ENCODE results near the gene POLR2J.
"Not testable (repeated sequence)": the region's sequence is repeated elsewhere in the genome, so short reads cannot be mapped to it uniquely, and the experiment has no call there.

The POLR2J gene

GRCh38 chr7:102494473-102495149, 15.9 kb upstream of the POLR2J start:
- DNase-seq, result not testable (repeated sequence)

GRCh38 chr7:102494026-102494425, 15.3 kb upstream of the POLR2J start:
- not testable (repeated sequence) for DNase-seq

DNA sequence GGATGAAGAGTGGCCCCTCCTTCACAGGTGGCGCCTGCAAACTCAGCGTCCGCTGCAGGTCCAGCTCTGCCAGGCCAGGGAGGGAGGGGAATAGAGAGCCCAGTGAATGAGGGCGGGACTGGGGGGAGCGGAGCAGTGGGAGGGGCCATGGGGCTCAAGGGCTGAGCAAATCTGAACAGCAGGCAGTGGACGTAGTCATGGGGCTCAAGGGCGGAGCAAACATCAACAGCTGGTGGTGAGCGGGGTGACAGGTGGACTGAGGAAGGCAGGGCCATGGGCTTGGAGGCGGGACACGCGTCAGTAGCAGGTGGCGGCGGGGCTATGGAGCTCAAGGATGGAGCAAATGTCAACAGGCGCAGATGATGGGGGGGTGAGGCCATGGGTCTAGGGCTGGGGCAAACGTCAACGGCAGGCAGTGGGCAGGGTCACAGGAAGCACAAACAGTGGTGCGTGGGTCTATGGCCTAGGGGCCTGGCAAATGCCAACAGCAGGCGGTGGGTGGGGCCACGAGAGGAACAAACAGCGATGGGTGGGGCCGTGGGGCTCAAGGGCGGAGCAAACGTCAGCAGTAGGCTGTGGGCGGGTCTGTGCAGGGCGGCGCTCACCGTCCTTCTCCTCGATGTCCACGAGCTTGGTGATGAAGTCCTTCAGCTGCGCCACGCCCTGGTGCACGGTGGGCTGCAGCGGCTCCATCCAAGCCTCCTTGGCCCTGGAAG, 14.7 kb upstream of the POLR2J start:
- DNase-seq, result not testable (repeated sequence)

DNA sequence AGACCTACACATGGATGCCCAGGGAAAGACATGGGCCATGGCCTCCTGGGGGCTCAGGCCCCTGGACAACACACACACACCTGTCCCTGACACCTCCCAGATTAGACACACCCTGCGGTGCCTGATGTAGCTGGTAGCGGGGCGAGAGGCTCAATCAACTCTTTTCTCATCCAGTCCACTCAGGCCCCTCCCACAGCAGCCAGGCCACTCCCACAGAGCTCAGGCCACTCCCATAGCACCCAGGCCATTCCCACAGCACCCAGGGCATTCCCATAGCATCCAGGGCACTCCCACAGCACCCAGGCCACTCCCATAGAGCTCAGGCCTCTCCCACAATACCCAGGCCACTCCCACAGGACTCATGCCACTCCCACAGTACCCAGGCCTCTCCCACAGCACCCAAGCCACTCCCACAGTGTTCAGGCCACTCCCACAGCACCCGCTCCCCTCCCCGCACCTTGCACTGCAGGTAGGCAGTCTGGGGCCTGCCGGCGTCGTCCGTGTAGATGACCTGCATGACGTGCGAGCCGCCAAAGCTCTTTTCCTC, 11.9 kb upstream of the POLR2J start:
- DNase-seq, result not testable (repeated sequence)

DNA sequence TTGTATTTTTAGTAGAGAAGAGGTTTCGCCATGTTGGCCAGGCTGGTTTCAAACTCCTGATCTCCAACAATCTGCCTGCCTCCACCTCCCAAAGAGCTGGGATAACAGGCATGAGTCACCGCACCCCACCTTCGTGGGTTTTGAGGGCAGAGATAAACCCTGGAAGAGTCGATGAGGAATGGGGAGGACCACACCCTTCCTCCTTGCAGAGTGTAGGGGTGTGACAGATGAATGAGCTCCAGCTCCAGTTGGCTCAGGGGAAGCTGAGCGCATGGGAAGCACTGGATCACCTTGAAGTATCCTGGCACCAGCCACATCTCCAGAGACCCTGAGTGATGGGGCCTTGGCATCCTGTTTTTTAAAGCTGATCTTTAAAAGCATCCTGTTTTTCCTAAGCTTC, 5.6 kb upstream of the POLR2J start:
- DNase-seq, result not testable (repeated sequence)

GRCh38 chr7:102481962-102482361, 3.2 kb upstream of the POLR2J start:
- not testable (repeated sequence) for DNase-seq

- DNase-seq, result not testable (repeated sequence)
Observed at GRCh38 chr7:102479982-102480637, 1.4 kb upstream of the POLR2J start.

DNA sequence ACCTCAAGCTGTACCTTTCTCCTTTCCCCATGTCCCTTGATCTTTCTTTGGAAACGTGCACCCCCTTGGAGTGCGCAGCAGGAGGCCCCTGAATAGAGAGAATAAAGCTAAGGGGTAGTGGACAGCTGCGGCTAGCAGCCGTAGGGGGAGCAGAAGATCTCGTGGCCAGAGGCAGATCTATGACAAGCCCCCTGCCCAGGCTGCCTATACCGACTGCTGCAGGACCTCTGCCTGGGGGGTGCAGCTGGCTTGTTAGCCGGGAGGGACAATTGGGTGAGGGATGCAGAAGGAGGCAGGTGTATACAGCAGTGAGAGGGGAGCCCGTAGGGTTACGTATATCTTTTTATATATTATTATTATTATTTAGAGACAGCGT, 475 bp upstream of the POLR2J start:
- DNase-seq, result not testable (repeated sequence)

DNA sequence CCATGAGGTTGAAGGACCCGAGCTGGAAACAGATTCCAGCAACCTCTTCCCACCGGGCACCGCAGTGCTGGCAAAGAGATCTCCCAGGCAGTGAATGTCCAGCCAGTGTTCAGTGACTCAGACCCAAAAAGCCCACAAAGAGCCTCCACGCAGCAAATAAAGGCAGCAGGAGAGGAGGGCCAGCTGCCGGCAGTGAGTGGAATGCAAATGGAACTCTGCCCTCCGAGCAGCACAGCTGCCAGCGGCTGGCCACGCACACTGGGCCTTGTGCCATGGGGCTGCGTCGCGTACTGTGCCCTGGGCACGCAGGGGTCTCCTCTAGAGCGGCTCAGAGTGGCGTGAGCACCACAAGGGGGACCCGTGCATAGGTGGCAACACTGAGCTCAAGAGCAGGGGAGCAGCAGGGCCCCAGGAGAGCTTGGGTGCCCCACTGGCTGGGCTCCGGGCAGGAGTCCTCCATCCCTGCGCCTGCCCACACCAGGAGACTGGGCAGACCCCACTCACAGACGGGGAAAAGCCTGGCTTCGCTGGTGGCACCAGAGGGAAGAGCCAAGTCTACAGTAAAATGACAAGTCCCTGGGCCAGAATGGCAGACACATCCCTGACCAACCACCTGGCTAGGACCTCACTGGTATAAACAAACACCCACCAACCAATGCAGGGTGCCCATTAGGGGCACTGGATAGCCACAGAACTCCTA, 3.8 kb downstream of the POLR2J start:
- DNase-seq, result not testable (repeated sequence)

DNA sequence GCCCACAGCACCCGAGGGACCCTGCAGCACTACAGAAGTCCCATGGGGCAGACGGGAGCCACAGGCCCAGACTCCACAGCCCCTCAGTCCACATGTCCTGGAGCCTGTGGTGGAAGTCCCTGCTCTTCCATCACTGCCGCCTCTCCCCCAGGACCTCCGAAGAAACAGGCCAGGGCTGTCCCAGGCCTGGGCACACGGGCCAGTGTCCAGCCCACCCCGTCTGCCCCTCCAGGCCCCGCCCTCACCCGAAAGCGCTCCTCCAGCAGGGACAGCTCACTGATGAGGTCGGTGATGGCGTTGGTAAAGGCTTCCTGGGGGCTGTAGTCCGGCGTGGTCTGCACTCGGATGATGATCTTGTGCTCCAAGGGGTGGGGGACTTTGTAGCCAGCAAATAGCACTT, 4.6 kb downstream of the POLR2J start:
- DNase-seq, result not testable (repeated sequence)

GRCh38 chr7:102473271-102473991, 5.3 kb downstream of the POLR2J start:
- DNase-seq, result no peak

GRCh38 chr7:102472126-102473041, 6.3 kb downstream of the POLR2J start:
- DNase-seq, result no peak

DNA sequence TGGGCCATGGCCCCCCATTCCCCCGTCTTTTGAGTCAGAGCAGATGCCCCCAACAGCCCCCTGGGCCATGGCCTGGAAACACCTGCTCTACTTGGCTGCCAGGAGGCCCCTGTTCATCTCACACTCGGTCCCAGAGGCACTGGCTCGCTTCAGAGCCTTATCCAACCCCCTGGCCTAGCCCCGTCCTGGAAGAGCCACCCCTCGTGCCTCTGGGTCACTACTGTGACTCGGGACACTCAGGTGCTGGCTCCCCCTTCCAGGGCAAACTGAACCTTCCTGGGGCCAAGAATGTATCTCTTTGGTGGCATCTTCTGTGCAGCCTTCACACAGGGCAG, 7.0 kb downstream of the POLR2J start:
- DNase-seq, result no peak

GRCh38 chr7:102469972-102470825, 8.5 kb downstream of the POLR2J start:
- DNase-seq, result no peak

DNA sequence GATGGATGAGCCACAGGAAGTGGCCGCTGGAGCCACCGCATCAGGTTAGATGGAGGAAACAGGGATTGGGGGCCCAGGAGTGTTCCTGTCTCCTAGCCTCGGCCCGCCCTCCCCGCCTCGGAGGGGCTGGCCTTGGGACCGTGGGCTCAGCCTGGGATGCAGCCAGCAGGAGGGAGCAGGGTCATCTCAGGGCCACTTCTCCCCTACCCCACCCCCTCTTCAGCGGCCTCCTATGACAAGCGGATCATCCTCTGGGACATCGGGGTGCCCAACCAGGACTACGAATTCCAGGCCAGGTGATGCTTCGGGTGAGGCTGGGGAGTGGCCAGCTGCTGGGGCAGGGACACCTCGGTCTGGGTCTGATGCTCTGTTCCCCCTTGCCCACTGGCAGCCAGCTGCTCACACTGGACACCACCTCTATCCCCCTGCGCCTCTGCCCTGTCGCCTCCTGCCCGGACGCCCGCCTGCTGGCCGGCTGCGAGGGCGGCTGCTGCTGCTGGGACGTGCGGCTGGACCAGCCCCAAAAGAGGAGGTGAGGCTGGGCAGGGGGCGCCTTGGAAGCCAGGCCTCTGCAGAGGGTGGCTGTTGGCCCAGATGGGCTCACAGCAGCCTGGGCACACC, 9.3 kb downstream of the POLR2J start:
- no peak for DNase-seq

GRCh38 chr7:102468478-102469350, 10.0 kb downstream of the POLR2J start:
- no peak for DNase-seq

GRCh38 chr7:102467581-102468477, 10.9 kb downstream of the POLR2J start:
- DNase-seq, result no peak

DNA sequence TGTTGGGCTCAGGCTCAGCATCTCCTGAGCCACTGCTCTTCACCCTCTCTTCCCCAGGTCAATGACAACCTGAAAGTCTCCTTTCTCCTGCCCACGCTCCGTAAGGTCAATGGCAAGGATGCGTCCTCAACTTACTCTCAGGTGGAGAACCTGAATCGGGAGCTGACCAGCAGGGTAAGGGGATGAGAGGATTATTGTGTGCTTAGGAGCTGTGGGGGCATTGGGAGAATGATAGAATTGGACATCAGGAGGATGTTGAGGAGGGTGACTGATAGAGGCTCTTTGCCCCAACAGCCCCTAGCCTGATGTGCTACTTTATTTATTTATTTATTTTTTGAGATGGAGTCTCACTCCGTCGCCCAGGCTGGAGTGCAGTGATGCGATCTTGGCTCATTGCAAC, 12.6 kb downstream of the POLR2J start:
- no peak for DNase-seq

Measured in inflammatory macrophage (primary cell).